PC-3 (cell line): ENCODE data around the gene SCN10A.

Experiments
- CTCF ChIP-seq: fragments of 300-600 bp; sonication (generic); conservative IDR thresholded peaks from 2 replicates; pipeline ENCODE4 v1.5.1; 2017; ENCODE audit warnings: antibody characterized with exemption, low read depth, mild to moderate bottlenecking, low read length
- EZH2 ChIP-seq: fragments of 300-600 bp; sonication (generic); IDR thresholded peaks from one replicate; pipeline ENCODE4 v1.6.1; 2017; ENCODE audit warnings: antibody characterized with exemption, mild to moderate bottlenecking, low read length; ENCODE audit not compliant: unreplicated experiment
- EZH2phosphoT487 ChIP-seq: fragments of 300-600 bp; sonication (generic); IDR thresholded peaks from 2 replicates; pipeline ENCODE4 v1.6.1; 2018; ENCODE audit warnings: mild to moderate bottlenecking, antibody characterized with exemption, low read length, borderline replicate concordance

- TF ChIP-seq CTCF (no peak), EZH2phosphoT487 (no peak), EZH2 (no peak)
Measured at GRCh38 chr3:38743043-38743442, 73.0 kb downstream of the SCN10A start.
